DMS53 (cell line): ENCODE data around the gene GLT1D1.

Experiments used
- DNase-seq: peaks from one replicate; lab custom pipeline; 2025; lab: John Stamatoyannopoulos, UW

The GLT1D1 gene

GRCh38 chr12:129001826-129002225 is 148.5 kb downstream of the GLT1D1 start:
- DNase-seq: no peak

- DNase-seq: no peak
These were observed 149.1 kb downstream of the GLT1D1 start for GRCh38 chr12:129002427-129002826.

- no peak for DNase-seq
These were observed 152.1 kb downstream of the GLT1D1 start for GRCh38 chr12:129005416-129005815.

GRCh38 chr12:129005829-129006228 is 152.6 kb downstream of the GLT1D1 start:
- no peak for DNase-seq

DNA sequence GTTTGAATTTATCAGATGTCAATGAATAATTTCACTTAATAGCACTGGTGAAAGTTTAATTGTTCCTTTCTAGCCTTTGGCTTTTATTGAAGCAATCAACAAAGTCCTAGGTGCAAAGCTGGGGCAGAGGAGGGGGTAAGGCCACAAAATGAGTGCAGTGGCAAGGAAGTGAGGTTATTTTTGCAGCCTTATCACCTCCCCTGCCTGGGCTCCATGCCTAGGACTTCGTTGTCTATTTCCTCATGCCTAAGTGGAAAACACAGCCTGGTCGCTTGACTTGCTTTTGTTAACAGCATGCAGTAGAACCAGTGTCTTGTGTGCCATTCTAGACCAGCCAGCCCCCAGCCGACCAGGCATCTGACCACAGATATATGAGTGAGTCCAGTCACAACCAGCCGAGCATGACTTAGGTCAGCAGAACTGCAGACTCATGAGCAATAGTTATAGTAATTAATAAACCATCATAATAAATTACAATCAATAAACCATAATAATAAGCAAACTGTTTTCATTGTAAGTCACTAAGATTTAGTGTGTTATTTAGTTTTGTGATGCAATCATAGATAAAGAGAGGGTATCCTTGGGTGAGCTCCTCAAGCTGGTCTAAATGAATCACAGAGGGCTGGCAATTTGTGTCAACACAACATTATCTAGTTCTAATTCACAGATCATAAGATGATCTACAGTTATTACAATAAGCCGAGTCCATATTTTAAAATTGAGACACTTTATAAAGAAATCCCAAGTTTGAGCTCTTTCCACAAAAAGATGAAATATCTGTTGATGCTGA is 156.8 kb downstream of the GLT1D1 start:
- no peak for DNase-seq

DNA sequence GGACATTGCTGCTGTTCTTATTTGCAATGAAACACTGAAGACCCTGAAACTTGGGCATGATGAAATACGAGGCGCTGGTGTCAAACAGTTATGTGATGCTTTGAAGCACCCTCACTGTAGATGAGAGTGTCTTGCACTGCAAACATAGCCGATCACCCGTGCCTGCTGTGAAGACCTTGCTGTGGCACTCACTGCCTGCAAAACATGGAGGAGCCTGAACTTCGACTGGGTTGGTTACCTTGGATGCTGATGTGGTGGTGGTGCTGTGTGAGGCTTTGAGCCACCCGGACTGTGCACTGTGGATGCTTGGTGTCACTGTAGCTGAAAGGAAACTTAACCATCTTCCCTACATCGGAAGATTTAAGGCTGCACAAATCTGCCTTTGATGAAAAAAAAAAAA is 162.9 kb downstream of the GLT1D1 start:
- DNase-seq: no peak

DNA sequence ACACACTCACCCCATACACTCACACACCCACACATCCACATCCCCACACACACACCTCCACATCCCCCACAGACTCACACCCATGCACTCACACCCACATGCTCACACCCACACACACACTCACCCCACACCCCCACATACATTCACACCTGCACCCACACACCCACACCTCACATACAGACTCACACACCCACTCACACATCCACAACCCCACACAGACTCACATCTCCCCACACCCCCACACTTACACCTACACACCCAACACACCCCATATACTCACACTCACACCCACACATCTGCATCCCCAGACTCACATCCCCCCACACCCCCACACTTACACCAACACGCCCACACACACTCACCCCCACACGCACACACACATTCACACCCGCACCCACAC is 171.8 kb downstream of the GLT1D1 start:
- no peak for DNase-seq

DNA sequence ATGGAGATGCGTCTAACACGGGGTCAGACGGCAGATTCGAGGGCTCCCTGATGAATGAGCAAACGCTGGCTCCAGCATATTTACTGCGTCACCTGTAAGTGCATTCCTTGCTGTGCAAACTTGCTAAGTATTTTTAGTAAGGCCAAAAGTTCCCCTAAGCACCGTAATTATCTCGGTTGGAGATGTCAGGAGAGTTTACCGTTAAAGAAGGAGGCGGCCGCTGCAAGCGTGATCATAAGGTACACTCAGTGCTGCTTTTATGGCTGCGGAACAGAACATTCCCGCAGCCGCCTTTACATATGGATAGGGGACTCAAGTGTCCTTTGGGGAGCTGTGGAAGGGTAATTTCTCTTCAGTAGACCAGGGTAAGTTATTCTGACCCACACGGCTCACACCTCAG is 175.6 kb downstream of the GLT1D1 start:
- DNase-seq: no peak
